IMR-90 (cell line): ENCODE data around the gene COL4A2. TPM values are rescaled to one million over a fixed set of nuclear protein-coding genes. Genes with fewer than 3 reads are reported as not detected.

Experiments
- ATAC-seq: fragments of 200-7000 bp; cut with Tn5 transposase; 2 replicates; pipeline ENCODE4 v1.9.1; 2020; ENCODE audit warnings: low read depth, mild to moderate bottlenecking, moderate library complexity
- BruUV-seq: library from RNA; stranded (reverse); fragments of 400-500 nt; replicated peaks from 2 replicates; lab custom pipeline; 2021; lab: Mats Ljungman, UMichigan
- CTCF ChIA-PET: fragments of 300-600 bp; formaldehyde crosslinking; extraction: SDS; loops from one replicate; lab custom pipeline; 2021; ENCODE audit warnings: antibody characterized with exemption; lab: Yijun Ruan, JAX
- POLR2A ChIA-PET: fragments of 300-600 bp; sonication (Branson Sonifier 250); formaldehyde crosslinking; loops from one replicate; lab custom pipeline; 2022; ENCODE audit warnings: antibody characterized with exemption; ENCODE audit not compliant: unreplicated experiment; lab: Charles Lee
- DNase-seq: peaks from one replicate; pipeline ENCODE4 v3.0.0; 2013
- H2AFZ ChIP-seq: replicated peaks from 2 replicates; pipeline ENCODE3; 2013; ENCODE audit warnings: low read length, mild to moderate bottlenecking; ENCODE audit not compliant: poor library complexity
- H2AK5ac ChIP-seq: 2 replicates; pipeline ENCODE4 v1.6.1; 2013; ENCODE audit warnings: low read depth, low read length, inconsistent platforms
- H2AK9ac ChIP-seq: replicated peaks from 2 replicates; pipeline ENCODE3; 2013; ENCODE audit warnings: mild to moderate bottlenecking, low read depth, low read length, moderate library complexity; ENCODE audit not compliant: poor library complexity
- H2BK120ac ChIP-seq: 2 replicates; pipeline ENCODE4 v1.6.1; 2013; ENCODE audit warnings: low read depth, low read length, inconsistent platforms
- H2BK15ac ChIP-seq: 3 replicates; pipeline ENCODE4 v1.6.1; 2013; ENCODE audit warnings: low read depth, low read length, inconsistent platforms
- H2BK20ac ChIP-seq: 2 replicates; pipeline ENCODE4 v1.6.1; 2013; ENCODE audit warnings: low read depth, mild to moderate bottlenecking, inconsistent platforms, low read length, moderate library complexity
- H2BK5ac ChIP-seq: 2 replicates; pipeline ENCODE4 v1.6.1; 2013; ENCODE audit warnings: mild to moderate bottlenecking, low read depth, low read length, inconsistent platforms; ENCODE audit not compliant: poor library complexity, severe bottlenecking
- H3K14ac ChIP-seq: replicated peaks from 2 replicates; pipeline ENCODE4 v1.6.1; 2013; ENCODE audit warnings: low read depth, low read length, inconsistent platforms
- H3K18ac ChIP-seq: 2 replicates; pipeline ENCODE4 v1.6.1; 2013; ENCODE audit warnings: low read depth, low read length, control low read depth
- H3K23ac ChIP-seq: 2 replicates; pipeline ENCODE4 v1.6.1; 2013; ENCODE audit warnings: low read depth, low read length, inconsistent platforms
- H3K27ac ChIP-seq: 2 replicates; pipeline ENCODE4 v1.5.1; 2013; ENCODE audit warnings: mild to moderate bottlenecking, control low read depth, low read length; ENCODE audit not compliant: insufficient read depth
- H3K27me3 ChIP-seq: 2 replicates; pipeline ENCODE4 v1.6.1; 2013; ENCODE audit warnings: low read length; ENCODE audit not compliant: control insufficient read depth, insufficient read depth
- H3K36me3 ChIP-seq: 2 replicates; pipeline ENCODE4 v1.6.1; 2013; ENCODE audit warnings: low read length, mixed read lengths; ENCODE audit not compliant: control insufficient read depth, insufficient read depth
- H3K4ac ChIP-seq: 2 replicates; pipeline ENCODE4 v1.6.1; 2013; ENCODE audit warnings: low read depth, low read length, inconsistent platforms
- H3K4me1 ChIP-seq: 2 replicates; pipeline ENCODE4 v1.6.1; 2013; ENCODE audit warnings: low read length, mixed read lengths; ENCODE audit not compliant: control insufficient read depth, insufficient read depth
- H3K4me2 ChIP-seq: 2 replicates; pipeline ENCODE4 v1.6.1; 2013; ENCODE audit warnings: low read depth, mild to moderate bottlenecking, control low read depth, low read length, moderate library complexity
- H3K4me3 ChIP-seq: 2 replicates; pipeline ENCODE4 v1.5.1; 2013; ENCODE audit warnings: low read depth, mild to moderate bottlenecking, control low read depth, low read length, moderate library complexity; ENCODE audit not compliant: insufficient read depth
- H3K56ac ChIP-seq: 2 replicates; pipeline ENCODE4 v1.6.1; 2013; ENCODE audit warnings: low read length, inconsistent platforms; ENCODE audit not compliant: insufficient read depth; ENCODE audit errors: extremely low read depth
- H3K79me1 ChIP-seq, 2 experiments: 2 replicates each; pipeline ENCODE4 v1.6.1; 2013; ENCODE audit warnings: low read length in 2 of 2, inconsistent platforms in 1 of 2, low read depth in 1 of 2
- H3K9ac ChIP-seq: 2 replicates; pipeline ENCODE4 v1.6.1; 2013; ENCODE audit warnings: low read depth, low read length, control low read depth
- H3K9me1 ChIP-seq: 2 replicates; pipeline ENCODE4 v1.6.1; 2013; ENCODE audit warnings: low read length, inconsistent platforms; ENCODE audit not compliant: insufficient read depth
- H3K9me3 ChIP-seq: 2 replicates; pipeline ENCODE4 v1.6.1; 2013; ENCODE audit warnings: low read length; ENCODE audit not compliant: control insufficient read depth, insufficient read depth
- H4K20me1 ChIP-seq: 2 replicates; pipeline ENCODE4 v1.6.1; 2013; ENCODE audit warnings: low read length, inconsistent platforms; ENCODE audit not compliant: insufficient read depth
- H4K5ac ChIP-seq: 2 replicates; pipeline ENCODE4 v1.6.1; 2013; ENCODE audit warnings: mild to moderate bottlenecking, low read depth, low read length, control low read depth
- H4K8ac ChIP-seq, 2 experiments: 2 replicates each; pipeline ENCODE4 v1.6.1; 2013; ENCODE audit warnings: low read depth in 2 of 2, low read length in 2 of 2, control low read depth in 1 of 2, inconsistent platforms in 1 of 2
- H4K91ac ChIP-seq: 2 replicates; pipeline ENCODE4 v1.6.1; 2013; ENCODE audit warnings: low read depth, low read length, inconsistent platforms; ENCODE audit not compliant: insufficient read depth
- BHLHE40 ChIP-seq: fragments of 150-350 bp; IDR thresholded peaks from 2 replicates; pipeline ENCODE4 v1.6.1; 2016; ENCODE audit warnings: mild to moderate bottlenecking, low read depth, low read length
- CEBPB ChIP-seq: IDR thresholded peaks from 2 replicates; pipeline ENCODE4 v1.6.1; 2012; ENCODE audit warnings: low read depth, low read length, improper control_type of control experiment
- CHD1 ChIP-seq: IDR thresholded peaks from 2 replicates; pipeline ENCODE4 v1.6.1; 2012; ENCODE audit warnings: low read depth, low read length, improper control_type of control experiment
- MXI1 ChIP-seq: IDR thresholded peaks from 2 replicates; pipeline ENCODE4 v1.6.1; 2012; ENCODE audit warnings: low read depth, mild to moderate bottlenecking, low read length, moderate library complexity, borderline replicate concordance
- POLR2A ChIP-seq: IDR thresholded peaks from 2 replicates; pipeline ENCODE4 v1.6.1; 2012; ENCODE audit warnings: mild to moderate bottlenecking, low read depth, low read length
- SMC3 ChIP-seq: fragments of 150-350 bp; IDR thresholded peaks from 2 replicates; pipeline ENCODE4 v1.6.1; 2016; ENCODE audit warnings: low read depth, mild to moderate bottlenecking, antibody characterized with exemption, low read length, moderate library complexity
- WGBS, 2 experiments: methylation state at CpG; one replicate each; pipeline versions ENCODE4 v1.1.5 to v1.1.7; 2013; ENCODE audit warnings: missing lambda C conversion rate in 2 of 2; ENCODE audit not compliant: insufficient read length in 1 of 2; ENCODE audit errors: extremely low coverage in 2 of 2; 5-methylcytosine and 5-hydroxymethylcytosine counted together
- dilution Hi-C: fragments of 300-500 bp; cut with HindIII; formaldehyde crosslinking; loops from one replicate; pipeline ENCODE4 v1.14.3; 2018; ENCODE audit warnings: low sequenced_read_pairs; ENCODE audit not compliant: unreplicated experiment
- in situ Hi-C: fragments of 300-500 bp; cut with MboI; formaldehyde crosslinking; loops from 3 replicates; pipeline ENCODE4 v1.14.3; 2019; ENCODE audit warnings: low sequenced_read_pairs, inconsistent platforms, mixed read lengths
- intact Hi-C: fragments of 100-400 bp; cut with micrococcal nuclease; formaldehyde crosslinking; loops from 2 replicates; pipeline ENCODE4 v1.10.0; 2022
- polyA plus RNA-seq, 3 experiments: library from polyadenylated mRNA; depleted of rRNA; stranded (reverse); fragments of >200 nt; gene quantifications; 2 replicates each; pipeline ENCODE4 v1.2.3, GENCODE V29; 2012; ENCODE audit warnings: low replicate concordance in 1 of 3
- total RNA-seq: library from RNA; depleted of rRNA; stranded (reverse); fragments of >200 nt; gene quantifications from 2 replicates; pipeline ENCODE4 v1.2.3, GENCODE V29; 2012
- TF ChIP-seq, protein P1 (sequence below): fragments of 150-350 bp; IDR thresholded peaks from 2 replicates; pipeline ENCODE4 v1.6.1; 2017; ENCODE audit warnings: mild to moderate bottlenecking, antibody characterized with exemption, low read length, low read depth

The COL4A2 gene
- total and polyA plus RNA-seq, 2 of the 4 experiments (the other 2 are of a cell fraction), result 90.7 to 457 TPM

DNA sequence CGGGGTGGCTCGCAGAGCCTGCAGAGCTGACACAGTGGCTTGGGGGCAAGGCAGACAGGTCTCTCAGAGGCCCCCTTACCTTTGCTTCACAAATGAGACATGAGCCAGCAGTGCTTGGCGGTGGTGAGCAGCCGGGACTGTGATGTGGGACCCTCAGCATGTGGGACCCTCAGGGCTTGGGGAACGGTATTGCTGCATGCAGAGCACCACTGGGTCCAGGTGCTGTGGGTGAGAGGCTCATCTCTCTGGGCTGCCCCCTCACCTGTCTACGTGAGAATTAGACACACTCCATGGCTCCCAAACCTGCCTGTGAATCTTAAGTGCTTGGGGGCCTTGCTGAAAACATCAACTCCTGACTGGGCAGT, 106.6 kb downstream of the COL4A2 start:
- Histone ChIP-seq H3K4ac (peak overlapping the region; percentile 88; the same call in 1 of the 2 replicates), H3K4me1 (peaks cover 34% of the 10 kb centered on the region), H3K36me3 (peaks cover 28% of the 10 kb centered on the region), H3K27me3 (no peaks in the 10 kb centered on the region), H3K56ac (no peak overlapping the region), H4K8ac (peak overlapping the region; percentile 88; a peak in 2 of 4 replicates), H3K9me3 (no peaks in the 10 kb centered on the region), H2BK15ac (no peak overlapping the region), H2AFZ (no peak overlapping the region), H2AK5ac (peak overlapping the region; percentile 81), H3K27ac (peak overlapping the region; percentile 71), H2BK5ac (peak overlapping the region; percentile 78), H3K9ac (no peak overlapping the region), H2BK20ac (no peak overlapping the region), H2AK9ac (no peak overlapping the region), H4K20me1 (peaks cover 4% of the 10 kb centered on the region), H3K4me3 (no peak overlapping the region), H2BK120ac (peak overlapping the region; percentile 92; the same call in 1 of the 2 replicates), H3K18ac (no peak overlapping the region), H3K9me1 (peaks cover 42% of the 10 kb centered on the region), H3K23ac (no peak overlapping the region), H3K4me2 (no peak overlapping the region), H4K5ac (no peak overlapping the region), H3K79me1 (peaks cover 62 to 91% of the 10 kb centered on the region in 2 experiments), H4K91ac (peak overlapping the region; percentile 77; the same call in 1 of the 2 replicates), H3K14ac (0 out of 2 replicates have a peak overlapping the region, but pooled peaks have one; percentile 18)
- dilution Hi-C loops (no loop called here), intact Hi-C loops (loop anchor here (2.0 to 5.0 kb wide), 2 partner anchors 17 to 71 kb away; no protein-coding TSS in a partner anchor), in situ Hi-C loops (no loop called here)
- ChIA-PET POLR2A (no interaction called here), CTCF (no interaction called here)
- DNase-seq (no peak), ATAC-seq (no peak)
- WGBS, 2 experiments, result no CpG with 5 or more reads among the region's 6 CpGs
- no peak for TF ChIP-seq CEBPB
- TF ChIP-seq BHLHE40, result no peak
- TF ChIP-seq CHD1, result no peak
- TF ChIP-seq SMC3, result no peak
- no peak for TF ChIP-seq POLR2A
- no peak for TF ChIP-seq MXI1
- TF ChIP-seq, protein P1, sequence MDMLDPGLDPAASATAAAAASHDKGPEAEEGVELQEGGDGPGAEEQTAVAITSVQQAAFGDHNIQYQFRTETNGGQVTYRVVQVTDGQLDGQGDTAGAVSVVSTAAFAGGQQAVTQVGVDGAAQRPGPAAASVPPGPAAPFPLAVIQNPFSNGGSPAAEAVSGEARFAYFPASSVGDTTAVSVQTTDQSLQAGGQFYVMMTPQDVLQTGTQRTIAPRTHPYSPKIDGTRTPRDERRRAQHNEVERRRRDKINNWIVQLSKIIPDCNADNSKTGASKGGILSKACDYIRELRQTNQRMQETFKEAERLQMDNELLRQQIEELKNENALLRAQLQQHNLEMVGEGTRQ, result no peak
- BruUV-seq, result no TSS peak
